Femur (tissue), 1 donor: ENCODE measurements around the gene IFRD2.
A peak's percentile ranks its signal among the peaks of the same experiment; 100 is the strongest.
"Not testable (repeated sequence)": the region's sequence is repeated elsewhere in the genome, so short reads cannot be mapped to it uniquely, and the experiment has no call there.

Experiments
- DNase-seq: peaks from one replicate; pipeline ENCODE4 v3.0.0-alpha.2; 2017

Gene IFRD2

DNA sequence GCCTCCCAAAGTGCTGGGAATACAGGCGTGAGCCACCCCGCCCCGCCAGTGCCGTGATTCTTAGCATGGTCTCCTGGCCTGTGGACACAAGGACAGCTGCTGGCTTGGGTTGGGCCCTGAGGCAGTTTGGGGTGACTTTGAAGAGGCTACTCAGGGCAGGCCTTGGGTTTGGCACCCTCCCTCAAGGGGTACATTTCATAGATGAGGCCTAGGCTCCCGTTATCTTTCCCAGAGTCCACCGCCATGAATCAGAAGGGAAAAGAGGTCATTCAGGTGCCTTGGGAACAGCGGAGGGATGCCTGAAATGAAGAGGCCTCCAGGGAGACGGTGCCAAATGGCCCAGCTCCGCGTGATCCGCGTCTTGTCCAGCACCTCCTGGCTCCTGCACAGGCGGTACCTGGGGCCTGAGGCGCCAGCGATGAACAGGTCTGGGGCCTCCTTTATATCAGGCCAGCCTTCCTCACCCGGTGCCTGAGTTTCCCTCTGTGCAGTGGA lies 46.9 kb downstream of the IFRD2 start:
- no peak for DNase-seq

DNA sequence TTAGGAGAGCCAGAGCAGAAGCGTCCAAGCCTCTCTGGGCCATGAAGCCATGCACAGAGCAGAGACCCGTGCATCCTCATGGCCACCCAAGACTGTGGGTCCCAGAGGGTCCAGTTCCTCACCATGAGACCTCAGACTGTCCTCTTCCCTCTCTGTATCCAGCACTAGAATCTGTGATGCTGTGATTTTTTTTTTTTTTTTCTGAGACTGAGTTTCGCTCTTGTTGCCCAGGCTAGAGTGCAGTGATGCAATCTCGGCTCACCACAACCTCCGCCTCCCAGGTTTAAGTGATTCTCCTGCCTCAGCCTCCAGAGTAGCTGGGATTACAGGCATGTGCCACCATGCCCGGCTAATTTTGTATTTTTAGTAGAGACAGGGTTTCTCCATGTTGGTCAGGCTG lies 47.4 kb downstream of the IFRD2 start:
- not testable (repeated sequence) for DNase-seq

DNA sequence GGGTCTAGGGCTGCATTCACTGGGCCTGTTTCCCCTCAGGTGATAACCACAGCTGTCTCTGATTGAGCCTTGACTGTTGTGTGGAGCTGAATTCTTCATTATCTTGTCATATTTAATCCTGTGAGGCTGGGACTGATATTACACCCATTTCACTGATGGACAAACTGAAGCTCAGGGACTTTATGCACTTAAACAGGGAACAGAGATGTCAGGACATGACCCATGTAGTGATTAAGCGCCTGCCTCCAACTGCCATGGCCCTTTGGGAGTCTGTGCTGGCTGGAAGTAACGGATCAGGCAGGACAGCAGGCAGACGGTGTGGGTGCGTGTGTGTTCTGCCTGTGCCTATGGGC lies 48.7 kb downstream of the IFRD2 start:
- DNase-seq: no peak

DNA sequence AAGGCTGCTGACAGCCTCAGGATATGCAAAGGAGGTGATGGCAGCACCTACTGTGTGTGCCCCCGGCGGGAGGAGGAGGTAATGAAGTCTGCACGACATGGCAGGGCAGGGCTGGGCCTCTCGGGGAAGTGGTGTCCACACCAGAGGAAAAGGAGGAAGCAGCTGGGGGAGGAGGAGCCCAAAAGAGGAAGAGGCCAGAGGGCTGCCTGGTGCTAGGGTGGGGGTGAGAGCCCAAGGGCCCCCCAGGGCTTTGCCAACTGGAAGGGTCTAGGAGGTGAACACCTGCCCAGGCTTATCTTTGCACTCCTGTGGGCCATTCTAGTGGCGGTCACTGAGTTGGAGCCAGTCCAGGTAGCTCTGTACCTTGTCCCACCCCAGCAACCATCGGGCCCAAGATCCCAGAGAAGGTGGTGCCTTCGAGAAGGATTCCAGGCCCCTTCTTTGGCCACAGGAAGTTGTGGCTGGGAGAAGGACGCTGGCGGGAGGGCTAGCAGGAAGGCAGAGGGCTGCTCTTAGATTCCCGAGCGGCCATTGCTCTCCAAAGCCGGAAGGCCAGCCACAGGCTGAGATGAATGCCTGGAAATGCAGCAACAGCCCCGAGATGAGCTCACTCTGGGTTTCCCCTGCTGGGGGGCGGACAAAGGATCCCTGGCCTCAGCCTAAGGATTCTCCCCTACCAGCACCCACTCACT lies 49.2 kb downstream of the IFRD2 start:
- DNase-seq: peak; percentile 84

GRCh38 chr3:50242381-50242770 lies 49.9 kb downstream of the IFRD2 start:
- DNase-seq: no peak

DNA sequence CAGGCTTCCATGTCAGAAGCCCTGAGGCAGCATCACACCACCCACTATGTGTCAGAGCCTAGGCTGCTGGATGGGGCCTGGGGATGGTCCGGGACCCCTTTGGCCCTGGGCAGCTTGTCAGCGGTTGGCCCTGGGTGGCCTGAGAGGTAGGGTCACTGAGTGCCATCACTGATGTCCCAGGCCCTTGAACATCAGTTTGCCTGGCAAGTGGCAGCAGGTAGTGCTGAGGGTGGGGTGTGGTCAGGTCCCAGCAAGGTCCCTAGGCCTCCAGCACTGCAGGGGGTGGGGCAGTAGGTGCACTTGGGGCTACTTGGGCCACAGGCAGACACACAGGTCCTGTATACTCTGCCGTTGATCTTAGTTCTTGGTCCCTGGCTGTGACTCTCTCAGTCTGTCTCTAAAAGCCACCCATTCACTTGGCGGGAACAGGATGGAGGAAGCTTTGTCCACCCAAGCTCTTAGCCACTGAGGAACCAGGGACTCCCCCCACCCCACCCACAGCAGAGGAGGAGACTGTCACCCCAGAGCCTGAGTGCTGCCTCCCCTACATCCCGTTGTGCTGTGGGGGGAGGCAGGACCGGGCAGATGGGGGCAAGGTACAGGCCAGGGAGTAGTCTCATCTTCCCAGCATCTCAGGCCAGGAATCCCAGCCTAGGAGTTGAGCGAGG lies 50.4 kb downstream of the IFRD2 start:
- DNase-seq: no peak

DNA sequence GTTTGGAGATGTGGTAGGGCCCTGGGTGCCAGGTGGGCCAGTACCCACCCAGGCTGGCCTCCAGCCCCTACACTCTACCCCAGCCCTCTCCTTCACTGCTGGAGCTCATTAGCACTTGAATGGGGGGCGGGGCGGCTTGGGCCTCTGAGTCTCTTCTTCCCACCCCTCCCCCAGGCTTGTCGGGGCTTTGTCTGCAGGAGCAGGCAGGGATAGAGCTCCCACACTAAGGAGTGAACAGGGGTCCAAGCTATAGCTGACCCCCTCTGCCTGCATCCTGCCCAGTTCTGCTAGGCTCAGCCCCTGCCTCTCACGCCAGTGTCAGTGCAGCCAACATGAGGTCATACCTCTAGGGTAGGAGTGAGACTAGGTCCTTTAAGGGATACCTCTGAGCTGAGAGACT lies 51.1 kb downstream of the IFRD2 start:
- no peak for DNase-seq

DNA sequence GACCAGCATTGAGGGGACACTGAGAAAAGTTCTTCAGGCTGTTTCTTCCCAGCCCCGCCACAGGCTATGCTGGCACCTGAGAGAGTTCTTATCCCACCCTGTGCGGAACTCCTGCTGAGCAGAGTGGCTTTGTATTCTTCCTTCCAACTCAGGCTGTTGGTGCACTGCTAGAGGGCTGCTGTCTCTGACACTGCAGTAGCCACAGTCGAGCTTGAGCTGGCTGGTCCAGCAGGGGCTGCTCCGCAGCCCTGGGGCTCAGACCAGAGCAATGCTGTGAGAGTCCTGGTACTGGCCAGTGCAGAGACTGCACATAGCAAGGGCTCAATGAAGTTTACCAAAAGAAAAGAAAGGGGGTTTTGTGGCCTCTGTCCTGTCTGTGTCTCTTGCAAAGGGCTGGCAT lies 52.6 kb downstream of the IFRD2 start:
- DNase-seq: no peak

DNA sequence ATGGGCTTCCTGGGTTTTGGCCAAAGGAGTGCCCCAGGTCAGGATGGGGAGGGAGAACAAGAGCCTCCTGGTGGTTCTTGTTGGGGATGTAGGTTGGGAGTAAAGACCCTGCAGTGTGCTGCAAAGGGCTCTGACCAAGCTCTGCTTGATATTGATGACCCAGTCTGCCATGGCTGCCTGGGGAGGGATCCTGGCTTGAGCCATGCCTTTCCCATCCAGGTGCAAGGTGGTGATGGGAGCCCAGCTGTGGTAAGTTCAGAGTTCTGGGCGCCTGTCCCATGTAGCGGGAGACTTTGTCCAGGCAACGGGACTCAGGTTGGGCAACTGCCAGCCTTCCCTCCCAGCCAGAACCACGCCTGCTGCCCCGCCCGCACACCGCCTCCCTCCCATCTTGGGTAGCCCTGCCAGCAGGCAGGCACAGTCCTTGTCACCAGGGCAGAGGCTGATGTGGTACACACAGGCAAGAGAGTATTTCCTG lies 53.6 kb downstream of the IFRD2 start:
- peak; percentile 75 for DNase-seq

- DNase-seq: peak; percentile 91
These were observed 54.3 kb downstream of the IFRD2 start for GRCh38 chr3:50237754-50238548.
